WI38 (cell line): ENCODE measurements around the gene SLC38A3.
A peak's percentile ranks its signal among the peaks of the same experiment; 100 is the strongest.

Experiments
- H3K4me3 ChIP-seq: 2 replicates; pipeline ENCODE4 v1.5.1; 2011; ENCODE audit warnings: low read depth, mild to moderate bottlenecking, control low read depth, low read length
- CTCF ChIP-seq: IDR thresholded peaks from 2 replicates; pipeline ENCODE4 v1.5.1; 2012; ENCODE audit warnings: low read depth, mild to moderate bottlenecking, control low read depth, low read length

SLC38A3 gene

DNA sequence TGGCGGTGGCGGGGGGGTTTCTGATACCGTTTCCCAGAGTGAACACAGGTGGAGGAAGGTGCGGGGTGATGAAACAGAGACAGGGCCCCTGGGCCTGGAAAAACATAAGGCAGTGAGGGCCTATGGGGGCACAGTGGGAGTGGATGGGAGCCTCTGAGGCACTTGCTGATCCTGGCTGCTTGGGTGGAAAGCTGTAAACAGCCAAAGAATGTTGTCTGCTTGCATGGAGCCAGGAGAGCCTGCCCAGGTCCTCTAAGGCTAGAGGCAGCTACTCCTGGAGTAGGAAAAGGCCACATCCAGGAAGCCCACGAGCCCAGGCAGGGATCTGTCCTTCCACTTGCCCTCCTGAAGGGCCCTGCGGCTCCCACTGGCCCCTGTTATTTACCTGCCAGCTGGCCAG lies 60.9 kb downstream of the SLC38A3 start:
- H3K4me3 ChIP-seq, result no peak overlapping the region
- no peak for TF ChIP-seq CTCF

- peak overlapping the region; percentile 59 for H3K4me3 ChIP-seq
- TF ChIP-seq CTCF, result no peak
These were observed 61.8 kb downstream of the SLC38A3 start for GRCh38 chr3:50266836-50267235.

DNA sequence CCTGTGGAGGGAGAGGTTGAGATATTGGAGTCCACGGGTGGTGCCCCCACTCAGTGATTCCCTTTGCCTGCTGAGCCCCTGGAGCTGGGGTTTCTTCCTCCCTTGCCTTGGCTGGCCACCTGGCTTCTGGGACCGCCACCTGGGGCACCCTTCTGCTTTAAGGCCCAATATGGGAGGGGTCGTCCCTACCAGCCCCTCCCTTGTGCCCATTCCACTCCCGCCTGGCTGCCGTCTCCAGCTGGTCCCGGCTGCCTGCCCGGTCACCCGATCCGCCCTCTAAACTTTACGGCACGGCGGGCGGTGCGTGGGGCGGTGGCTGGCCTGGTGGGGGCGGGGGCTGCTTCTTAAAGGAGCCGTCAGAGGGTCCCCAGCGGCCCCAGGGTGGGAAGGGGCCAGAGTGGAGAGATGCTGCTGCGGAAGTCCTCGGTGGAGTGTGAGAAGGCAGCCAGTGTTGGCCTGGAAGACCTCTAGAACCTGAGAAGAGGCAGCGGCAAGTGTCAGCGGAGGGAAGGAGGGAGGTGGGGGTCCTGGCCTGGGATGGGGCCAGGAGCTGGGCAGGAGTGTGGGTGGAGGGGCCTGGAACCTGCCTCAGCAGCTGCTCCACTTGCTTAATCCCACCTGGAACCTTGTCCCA lies 62.3 kb downstream of the SLC38A3 start:
- no peak for TF ChIP-seq CTCF
- peak overlapping the region; percentile 59 for H3K4me3 ChIP-seq

- TF ChIP-seq CTCF, result no peak
- no peak overlapping the region; the same call in 1 of the 2 replicates for H3K4me3 ChIP-seq
These were observed 63.2 kb downstream of the SLC38A3 start for GRCh38 chr3:50268276-50268675.

DNA sequence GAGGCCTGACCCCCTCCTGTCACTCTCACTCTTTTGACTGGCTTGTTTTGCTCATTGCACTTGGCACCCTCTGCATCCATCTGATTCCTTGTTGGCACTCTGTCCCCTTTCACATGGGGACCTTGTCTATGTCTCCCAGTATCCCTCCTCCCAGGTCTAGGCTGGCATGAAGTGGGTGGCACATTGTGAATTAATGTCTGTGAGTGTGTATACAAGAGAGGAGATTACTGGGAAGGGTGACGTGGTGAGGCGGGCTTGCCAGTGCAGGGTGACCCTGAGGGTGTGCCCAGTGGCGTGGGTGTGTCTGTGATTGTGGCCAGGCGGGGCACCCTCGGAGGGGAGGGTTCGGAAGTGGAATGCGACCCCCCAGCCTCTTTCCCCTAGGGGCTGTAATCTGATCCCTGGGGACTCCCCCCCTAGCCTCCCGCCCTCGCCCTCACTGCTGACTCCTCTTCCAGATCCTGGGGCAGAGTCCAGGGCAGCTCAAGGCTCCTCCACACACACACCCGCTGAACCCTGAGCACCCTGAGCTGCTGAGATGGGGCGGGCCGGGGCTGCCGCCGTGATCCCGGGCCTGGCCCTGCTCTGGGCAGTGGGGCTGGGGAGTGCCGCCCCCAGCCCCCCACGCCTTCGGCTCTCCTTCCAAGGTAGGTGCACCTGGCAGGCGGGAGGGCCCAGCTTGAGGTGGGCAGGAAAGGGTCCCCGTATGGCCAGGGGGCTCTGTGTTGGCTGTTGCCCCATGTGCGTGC lies 63.8 kb downstream of the SLC38A3 start, which contains the start of gene SEMA3B:
Gene SEMA3B (plus strand): TSS at position 445 of the 749 bp plus-strand sequence. CDS start 94 bp downstream, at position 539.
- peak within 1 kb of the TSS; percentile 56 for H3K4me3 ChIP-seq
- no peak for TF ChIP-seq CTCF

GRCh38 chr3:50269460-50269859 lies 64.4 kb downstream of the SLC38A3 start:
- peak overlapping the region; percentile 56 for H3K4me3 ChIP-seq
- TF ChIP-seq CTCF, result no peak

DNA sequence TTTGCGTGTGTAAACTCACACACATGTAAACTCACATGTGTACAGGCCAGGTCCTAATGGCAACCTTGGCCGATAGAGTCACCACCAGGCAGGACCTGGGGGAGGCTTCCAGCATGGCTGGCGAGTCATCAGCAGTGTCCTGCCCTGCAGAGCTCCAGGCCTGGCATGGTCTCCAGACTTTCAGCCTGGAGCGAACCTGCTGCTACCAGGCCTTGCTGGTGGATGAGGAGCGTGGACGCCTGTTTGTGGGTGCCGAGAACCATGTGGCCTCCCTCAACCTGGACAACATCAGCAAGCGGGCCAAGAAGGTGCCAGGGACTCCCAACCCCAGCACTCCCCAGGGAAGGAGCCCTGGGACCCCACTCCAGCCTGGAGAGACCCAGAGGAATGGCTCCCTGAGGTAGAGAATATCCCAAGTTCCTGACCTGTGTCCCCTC lies 64.9 kb downstream of the SLC38A3 start:
- peak overlapping the region; percentile 56 for H3K4me3 ChIP-seq
- no peak for TF ChIP-seq CTCF
